K562 (cell line): ENCODE results near the gene SPAG4. TPM values are rescaled to one million over a fixed set of nuclear protein-coding genes. Genes with fewer than 3 reads are reported as not detected.

ENCODE experiments used
- HDAC8 ChIP-seq: fragments of 450-650 bp; IDR thresholded peaks from 2 replicates; pipeline ENCODE4 v1.6.1; 2016; ENCODE audit warnings: mild to moderate bottlenecking, missing genetic modification characterization, moderate library complexity, missing compliant biosample characterization
- KDM5B ChIP-seq: fragments of 200-600 bp; sonication (generic); IDR thresholded peaks from 2 replicates; pipeline ENCODE4 v1.6.1; 2012; ENCODE audit warnings: low read depth, mild to moderate bottlenecking, moderate library complexity, low read length, control low read depth, inconsistent platforms; ENCODE audit not compliant: insufficient replicate concordance
- NR2C1 ChIP-seq, 2 experiments: fragments of 450-650 bp; IDR thresholded peaks; 2 replicates each; pipeline ENCODE4 v1.6.1; 2017; ENCODE audit warnings: mild to moderate bottlenecking in 2 of 2, antibody characterized with exemption in 1 of 2, inconsistent platforms in 1 of 2, missing compliant biosample characterization in 1 of 2, missing genetic modification characterization in 1 of 2
- RBM25 ChIP-seq: fragments of 200-400 bp; formaldehyde crosslinking; IDR thresholded peaks from 2 replicates; pipeline ENCODE4 v1.6.1; 2018; ENCODE audit warnings: low read length, low read depth, moderate library complexity; ENCODE audit not compliant: severe bottlenecking
- SIN3A ChIP-seq, 2 experiments: fragments of 150-350 bp in 1 of 2; IDR thresholded peaks; 2 replicates each; pipeline ENCODE4 v1.6.1; 2011 to 2016; ENCODE audit warnings: borderline replicate concordance in 2 of 2, low read depth in 2 of 2, low read length in 2 of 2, mild to moderate bottlenecking in 2 of 2, moderate library complexity in 2 of 2; ENCODE audit not compliant: control insufficient read depth in 1 of 2
- SUPT5H ChIP-seq: fragments of 450-650 bp; IDR thresholded peaks from 2 replicates; pipeline ENCODE4 v1.6.1; 2016
- ZNF511 ChIP-seq: sonication (generic); formaldehyde crosslinking; IDR thresholded peaks from 2 replicates; pipeline ENCODE4 v1.8.0; 2022; ENCODE audit warnings: mild to moderate bottlenecking, missing genetic modification reagents
- ZNF512 ChIP-seq: IDR thresholded peaks from 2 replicates; pipeline ENCODE4 v1.6.1; 2016; ENCODE audit warnings: missing genetic modification characterization, missing compliant biosample characterization
- ZNF668 ChIP-seq: fragments of 250-450 bp; sonication (Bioruptor Pico); IDR thresholded peaks from 2 replicates; pipeline ENCODE4 v1.8.0; 2022; ENCODE audit warnings: mild to moderate bottlenecking, inconsistent platforms
- polyA plus RNA-seq, 8 experiments: library from polyadenylated mRNA; depleted of rRNA in 4 of 8; stranded (reverse) in 5 of 8; unstranded in 3 of 8; fragments of >200 nt; fragmentation: Nextera tagmentation in 2 of 8; fragmentation: Illumina TruSeq in 1 of 8; extraction: Ambion mirVana in 2 of 8; extraction: Trizol in 1 of 8; gene quantifications; 2 replicates each; pipeline versions ENCODE4 v1.2.1 to v1.2.3, GENCODE V29; 2011 to 2014; ENCODE audit warnings: inconsistent platforms in 1 of 8, missing spikeins in 1 of 8
- total RNA-seq, 7 experiments: library from RNA; depleted of rRNA in 6 of 7; stranded (reverse); fragments of >200 nt in 6 of 7; fragmentation: Illumina TruSeq in 2 of 7; extraction: Trizol in 2 of 7; gene quantifications; 2 replicates each; pipeline versions ENCODE4 v1.2.1 to v1.2.3, GENCODE V29; 2011 to 2021; ENCODE audit warnings: low replicate concordance in 1 of 7
- TF ChIP-seq, protein P1 (sequence below): fragments of 250-450 bp; sonication (Bioruptor Pico); IDR thresholded peaks from 2 replicates; pipeline ENCODE4 v1.9.0; 2021; ENCODE audit warnings: mild to moderate bottlenecking, inconsistent platforms
- TF ChIP-seq, protein P2 (sequence below): fragments of 450-650 bp; IDR thresholded peaks from 2 replicates; pipeline ENCODE4 v1.6.1; 2016; ENCODE audit warnings: borderline replicate concordance
- TF ChIP-seq, protein P3 (sequence below): sonication (generic); formaldehyde crosslinking; IDR thresholded peaks from 2 replicates; pipeline ENCODE4 v1.8.0; 2022; ENCODE audit warnings: missing genetic modification reagents, mild to moderate bottlenecking, borderline replicate concordance
- TF ChIP-seq, protein P4 (sequence below): fragments of 450-650 bp; conservative IDR thresholded peaks from 2 replicates; pipeline ENCODE4 v1.6.1; 2016; ENCODE audit warnings: missing genetic modification characterization, low read depth, mild to moderate bottlenecking, missing compliant biosample characterization, moderate library complexity

The SPAG4 gene
- total and polyA plus RNA-seq, 9 of the 15 experiments (the other 6 are each of a cell fraction or from before 2014, with no cell fraction given), result 1.6 to 11.4 (median 4.6) TPM

DNA sequence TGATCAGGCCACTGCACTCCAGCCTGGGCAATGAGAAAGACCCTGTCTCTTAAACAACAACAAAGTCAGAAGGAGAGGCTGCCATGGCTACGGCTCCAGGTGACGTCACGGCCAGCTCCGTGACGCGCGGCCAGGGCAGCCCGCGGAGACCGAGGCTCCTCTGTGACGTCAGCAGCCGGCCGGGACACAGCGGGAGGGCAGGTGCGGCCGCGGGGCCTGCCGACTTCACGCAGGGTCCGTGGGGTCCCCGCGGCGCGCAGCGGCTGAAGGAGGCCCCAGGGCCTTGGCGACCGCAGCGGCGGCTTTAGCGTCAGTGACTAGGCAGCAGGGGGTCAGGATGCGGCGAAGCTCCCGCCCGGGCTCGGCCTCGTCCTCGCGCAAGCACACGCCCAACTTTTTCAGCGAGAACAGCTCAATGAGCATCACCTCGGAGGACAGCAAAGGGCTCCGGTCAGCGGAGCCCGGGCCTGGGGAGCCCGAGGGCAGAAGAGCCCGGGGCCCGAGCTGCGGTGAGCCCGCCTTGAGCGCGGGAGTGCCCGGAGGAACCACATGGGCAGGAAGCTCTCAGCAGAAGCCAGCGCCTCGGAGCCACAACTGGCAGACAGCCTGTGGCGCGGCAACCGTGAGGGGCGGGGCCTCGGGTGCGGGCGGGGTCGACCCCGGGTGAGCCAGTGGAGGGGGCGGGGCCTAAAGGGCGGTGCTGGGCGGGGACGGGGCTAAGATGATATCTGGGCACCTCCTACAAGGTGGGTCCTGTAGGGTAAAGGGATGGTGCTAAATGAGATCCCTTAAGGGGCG lies at the start of gene SPAG4 (continued):
- TF ChIP-seq, protein P1, sequence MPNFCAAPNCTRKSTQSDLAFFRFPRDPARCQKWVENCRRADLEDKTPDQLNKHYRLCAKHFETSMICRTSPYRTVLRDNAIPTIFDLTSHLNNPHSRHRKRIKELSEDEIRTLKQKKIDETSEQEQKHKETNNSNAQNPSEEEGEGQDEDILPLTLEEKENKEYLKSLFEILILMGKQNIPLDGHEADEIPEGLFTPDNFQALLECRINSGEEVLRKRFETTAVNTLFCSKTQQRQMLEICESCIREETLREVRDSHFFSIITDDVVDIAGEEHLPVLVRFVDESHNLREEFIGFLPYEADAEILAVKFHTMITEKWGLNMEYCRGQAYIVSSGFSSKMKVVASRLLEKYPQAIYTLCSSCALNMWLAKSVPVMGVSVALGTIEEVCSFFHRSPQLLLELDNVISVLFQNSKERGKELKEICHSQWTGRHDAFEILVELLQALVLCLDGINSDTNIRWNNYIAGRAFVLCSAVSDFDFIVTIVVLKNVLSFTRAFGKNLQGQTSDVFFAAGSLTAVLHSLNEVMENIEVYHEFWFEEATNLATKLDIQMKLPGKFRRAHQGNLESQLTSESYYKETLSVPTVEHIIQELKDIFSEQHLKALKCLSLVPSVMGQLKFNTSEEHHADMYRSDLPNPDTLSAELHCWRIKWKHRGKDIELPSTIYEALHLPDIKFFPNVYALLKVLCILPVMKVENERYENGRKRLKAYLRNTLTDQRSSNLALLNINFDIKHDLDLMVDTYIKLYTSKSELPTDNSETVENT (CRISPR knock-in tag), result peak; percentile 83
- TF ChIP-seq, protein P2, sequence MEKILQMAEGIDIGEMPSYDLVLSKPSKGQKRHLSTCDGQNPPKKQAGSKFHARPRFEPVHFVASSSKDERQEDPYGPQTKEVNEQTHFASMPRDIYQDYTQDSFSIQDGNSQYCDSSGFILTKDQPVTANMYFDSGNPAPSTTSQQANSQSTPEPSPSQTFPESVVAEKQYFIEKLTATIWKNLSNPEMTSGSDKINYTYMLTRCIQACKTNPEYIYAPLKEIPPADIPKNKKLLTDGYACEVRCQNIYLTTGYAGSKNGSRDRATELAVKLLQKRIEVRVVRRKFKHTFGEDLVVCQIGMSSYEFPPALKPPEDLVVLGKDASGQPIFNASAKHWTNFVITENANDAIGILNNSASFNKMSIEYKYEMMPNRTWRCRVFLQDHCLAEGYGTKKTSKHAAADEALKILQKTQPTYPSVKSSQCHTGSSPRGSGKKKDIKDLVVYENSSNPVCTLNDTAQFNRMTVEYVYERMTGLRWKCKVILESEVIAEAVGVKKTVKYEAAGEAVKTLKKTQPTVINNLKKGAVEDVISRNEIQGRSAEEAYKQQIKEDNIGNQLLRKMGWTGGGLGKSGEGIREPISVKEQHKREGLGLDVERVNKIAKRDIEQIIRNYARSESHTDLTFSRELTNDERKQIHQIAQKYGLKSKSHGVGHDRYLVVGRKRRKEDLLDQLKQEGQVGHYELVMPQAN, result peak; percentile 81; the same call in 1 of the 2 replicates
- TF ChIP-seq RBM25, result peak; percentile 1
- TF ChIP-seq ZNF511 (CRISPR knock-in tag), result peak; percentile 74; the same call in 1 of the 2 replicates
- peak; percentile 16; the same call in 1 of the 2 replicates for TF ChIP-seq NR2C1 (IDR thresholded peaks at IDR 0.05)
- peak; percentile 47; the same call in 1 of the 2 replicates for TF ChIP-seq NR2C1 (tag; IDR thresholded peaks at IDR 0.05)
- no peak for TF ChIP-seq ZNF512 (tag)
- TF ChIP-seq, protein P3, sequence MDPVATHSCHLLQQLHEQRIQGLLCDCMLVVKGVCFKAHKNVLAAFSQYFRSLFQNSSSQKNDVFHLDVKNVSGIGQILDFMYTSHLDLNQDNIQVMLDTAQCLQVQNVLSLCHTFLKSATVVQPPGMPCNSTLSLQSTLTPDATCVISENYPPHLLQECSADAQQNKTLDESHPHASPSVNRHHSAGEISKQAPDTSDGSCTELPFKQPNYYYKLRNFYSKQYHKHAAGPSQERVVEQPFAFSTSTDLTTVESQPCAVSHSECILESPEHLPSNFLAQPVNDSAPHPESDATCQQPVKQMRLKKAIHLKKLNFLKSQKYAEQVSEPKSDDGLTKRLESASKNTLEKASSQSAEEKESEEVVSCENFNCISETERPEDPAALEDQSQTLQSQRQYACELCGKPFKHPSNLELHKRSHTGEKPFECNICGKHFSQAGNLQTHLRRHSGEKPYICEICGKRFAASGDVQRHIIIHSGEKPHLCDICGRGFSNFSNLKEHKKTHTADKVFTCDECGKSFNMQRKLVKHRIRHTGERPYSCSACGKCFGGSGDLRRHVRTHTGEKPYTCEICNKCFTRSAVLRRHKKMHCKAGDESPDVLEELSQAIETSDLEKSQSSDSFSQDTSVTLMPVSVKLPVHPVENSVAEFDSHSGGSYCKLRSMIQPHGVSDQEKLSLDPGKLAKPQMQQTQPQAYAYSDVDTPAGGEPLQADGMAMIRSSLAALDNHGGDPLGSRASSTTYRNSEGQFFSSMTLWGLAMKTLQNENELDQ (CRISPR knock-in tag), result no peak
- TF ChIP-seq ZNF668, result no peak
- TF ChIP-seq HDAC8, result 0 out of 2 replicates have a peak, but pooled peaks have one; percentile 58
- TF ChIP-seq, protein P4, sequence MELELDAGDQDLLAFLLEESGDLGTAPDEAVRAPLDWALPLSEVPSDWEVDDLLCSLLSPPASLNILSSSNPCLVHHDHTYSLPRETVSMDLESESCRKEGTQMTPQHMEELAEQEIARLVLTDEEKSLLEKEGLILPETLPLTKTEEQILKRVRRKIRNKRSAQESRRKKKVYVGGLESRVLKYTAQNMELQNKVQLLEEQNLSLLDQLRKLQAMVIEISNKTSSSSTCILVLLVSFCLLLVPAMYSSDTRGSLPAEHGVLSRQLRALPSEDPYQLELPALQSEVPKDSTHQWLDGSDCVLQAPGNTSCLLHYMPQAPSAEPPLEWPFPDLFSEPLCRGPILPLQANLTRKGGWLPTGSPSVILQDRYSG (tag), result 0 out of 2 replicates have a peak, but pooled peaks have one; percentile 67
- peak in 1 of 2 experiments; percentile 72; a peak in 2 of 4 replicates for TF ChIP-seq SIN3A (IDR thresholded peaks at IDR 0.05; ENCODE audit: borderline replicate concordance in 2 of 2, control insufficient read depth in 1 of 2, low read depth in 2 of 2, low read length in 2 of 2)
- TF ChIP-seq SUPT5H, result peak; percentile 68
- TF ChIP-seq KDM5B, result peak; percentile 63
